GM23338 (cell line): ENCODE results near the gene SIVA1. TPM values are rescaled to one million over a fixed set of nuclear protein-coding genes. Genes with fewer than 3 reads are reported as not detected.

Source experiments
- ATAC-seq: fragments of 200-7000 bp; cut with Tn5 transposase; 3 replicates; pipeline ENCODE4 v1.9.1; 2020
- DNase-seq: peaks from one replicate; pipeline ENCODE4 v3.0.0-alpha.2; 2015; ENCODE audit warnings: low spot score
- H2AFZ ChIP-seq: fragments of 200-600 bp; sonication (generic); 2 replicates; pipeline ENCODE4 v1.8.0; 2016; ENCODE audit warnings: antibody characterized with exemption, mild to moderate bottlenecking, moderate library complexity
- H3F3A ChIP-seq: fragments of 200-600 bp; sonication (generic); replicated peaks from 2 replicates; pipeline ENCODE4 v1.8.0; 2017; ENCODE audit warnings: antibody characterized with exemption, mixed run types, low read depth
- H3K27ac ChIP-seq: fragments of 200-600 bp; sonication (generic); 2 replicates; pipeline ENCODE4 v1.6.1; 2016; ENCODE audit warnings: low read depth
- H3K27me3 ChIP-seq: fragments of 200-600 bp; sonication (generic); 2 replicates; pipeline ENCODE4 v1.8.0; 2016; ENCODE audit warnings: mild to moderate bottlenecking, mixed run types, moderate library complexity; ENCODE audit not compliant: insufficient read depth
- H3K36me3 ChIP-seq: fragments of 200-600 bp; sonication (generic); 2 replicates; pipeline ENCODE4 v1.8.0; 2016; ENCODE audit warnings: mild to moderate bottlenecking; ENCODE audit not compliant: insufficient read depth
- H3K4me1 ChIP-seq: fragments of 200-600 bp; sonication (generic); 2 replicates; pipeline ENCODE4 v1.8.0; 2016; ENCODE audit warnings: mild to moderate bottlenecking, moderate library complexity; ENCODE audit not compliant: insufficient read depth
- H3K4me2 ChIP-seq: fragments of 200-600 bp; sonication (generic); 2 replicates; pipeline ENCODE4 v1.7.1; 2017; ENCODE audit warnings: mixed run types
- H3K4me3 ChIP-seq: fragments of 200-600 bp; sonication (generic); 2 replicates; pipeline ENCODE4 v1.6.1; 2016; ENCODE audit warnings: mixed run types
- H3K79me2 ChIP-seq: fragments of 200-600 bp; sonication (generic); replicated peaks from 2 replicates; pipeline ENCODE4 v1.8.0; 2017; ENCODE audit warnings: mild to moderate bottlenecking; ENCODE audit not compliant: insufficient read depth
- H3K9me2 ChIP-seq: fragments of 200-600 bp; sonication (generic); 2 replicates; pipeline ENCODE4 v1.8.0; 2017; ENCODE audit not compliant: insufficient read depth
- H4K20me1 ChIP-seq: fragments of 200-600 bp; sonication (generic); replicated peaks from 2 replicates; pipeline ENCODE4 v1.8.0; 2017; ENCODE audit warnings: mild to moderate bottlenecking; ENCODE audit not compliant: insufficient read depth
- H3K27ac Mint-ChIP-seq: 2 replicates; pipeline ENCODE4 v1.8.0; 2020; ENCODE audit warnings: inconsistent platforms, mild to moderate bottlenecking, moderate library complexity, mixed read lengths
- H3K27me3 Mint-ChIP-seq: 3 replicates; pipeline ENCODE4 v1.8.0; 2022; ENCODE audit warnings: low read depth, mild to moderate bottlenecking, moderate library complexity, mixed read lengths, inconsistent platforms; ENCODE audit not compliant: insufficient read depth, poor library complexity
- H3K36me3 Mint-ChIP-seq: 3 replicates; pipeline ENCODE4 v1.8.0; 2021; ENCODE audit warnings: low read depth, mild to moderate bottlenecking, inconsistent platforms, moderate library complexity, mixed read lengths
- H3K4me1 Mint-ChIP-seq: 3 replicates; pipeline ENCODE4 v1.8.0; 2020; ENCODE audit warnings: mild to moderate bottlenecking, inconsistent platforms, mixed read lengths
- H3K4me3 Mint-ChIP-seq: 3 replicates; pipeline ENCODE4 v1.8.0; 2021; ENCODE audit warnings: moderate library complexity, mild to moderate bottlenecking, inconsistent platforms, mixed read lengths
- H3K9me3 Mint-ChIP-seq: 3 replicates; pipeline ENCODE4 v1.8.0; 2020; ENCODE audit warnings: moderate library complexity, mild to moderate bottlenecking, inconsistent platforms, mixed read lengths
- CREB1 ChIP-seq: fragments of 250-450 bp; sonication (Bioruptor Pico); IDR thresholded peaks from 2 replicates; pipeline ENCODE4 v1.5.0; 2020; ENCODE audit warnings: low read depth, mild to moderate bottlenecking, moderate library complexity
- CTCF ChIP-seq, 2 experiments: fragments of 200-600 bp in 1 of 2; sonication (generic) in 1 of 2; conservative IDR thresholded peaks; 2 replicates each; pipeline versions ENCODE4 v1.5.1 to v1.6.1; 2016 to 2017; ENCODE audit warnings: antibody characterized with exemption in 2 of 2, low read depth in 2 of 2, mild to moderate bottlenecking in 2 of 2, moderate library complexity in 1 of 2
- EZH2 ChIP-seq: fragments of 200-600 bp; sonication (generic); IDR thresholded peaks from one replicate; pipeline ENCODE4 v1.8.0; 2017; ENCODE audit warnings: antibody characterized with exemption, mild to moderate bottlenecking, low read depth; ENCODE audit not compliant: unreplicated experiment
- EZH2phosphoT487 ChIP-seq: fragments of 200-600 bp; sonication (generic); IDR thresholded peaks from one replicate; pipeline ENCODE4 v1.8.1; 2018; ENCODE audit warnings: antibody characterized with exemption; ENCODE audit not compliant: unreplicated experiment
- JUNB ChIP-seq: IDR thresholded peaks from one replicate; pipeline ENCODE4 v1.6.1; 2016; ENCODE audit warnings: antibody characterized with exemption; ENCODE audit not compliant: unreplicated experiment
- NANOG ChIP-seq: IDR thresholded peaks from 2 replicates; pipeline ENCODE4 v1.6.1; 2016; ENCODE audit warnings: antibody characterized with exemption, borderline replicate concordance
- POLR2AphosphoS5 ChIP-seq: IDR thresholded peaks from 2 replicates; pipeline ENCODE4 v1.6.1; 2016; ENCODE audit warnings: antibody characterized with exemption, low read depth
- STAT1 ChIP-seq: IDR thresholded peaks from one replicate; pipeline ENCODE4 v1.6.1; 2016; ENCODE audit warnings: antibody characterized with exemption; ENCODE audit not compliant: unreplicated experiment
- ZNF114 ChIP-seq: fragments of 250-450 bp; sonication (Bioruptor Pico); IDR thresholded peaks from 2 replicates; pipeline ENCODE4 v1.5.0; 2020; ENCODE audit warnings: mild to moderate bottlenecking, moderate library complexity
- ZNF331 ChIP-seq: fragments of 250-450 bp; sonication (Bioruptor Pico); IDR thresholded peaks from 2 replicates; pipeline ENCODE4 v1.5.0; 2020; ENCODE audit warnings: low read depth, mild to moderate bottlenecking, moderate library complexity
- polyA plus RNA-seq: library from polyadenylated mRNA; unstranded; fragments of >200 nt; fragmentation: Nextera tagmentation; extraction: Ambion mirVana; gene quantifications from 2 replicates; pipeline ENCODE4 v1.2.1, GENCODE V29; 2016
- total RNA-seq: library from RNA; depleted of rRNA; stranded (reverse); fragments of >200 nt; shearing (Covaris generic); gene quantifications from 2 replicates; pipeline ENCODE4 v1.2.3, GENCODE V29; 2014
- TF ChIP-seq, protein P1 (sequence below): fragments of 250-450 bp; sonication (Bioruptor Pico); IDR thresholded peaks from 2 replicates; pipeline ENCODE4 v1.5.0; 2020; ENCODE audit warnings: mild to moderate bottlenecking, moderate library complexity
- TF ChIP-seq, protein P2 (sequence below): IDR thresholded peaks from 2 replicates; pipeline ENCODE4 v1.6.1; 2016; ENCODE audit warnings: antibody characterized with exemption
- TF ChIP-seq, protein P3 (sequence below): IDR thresholded peaks from one replicate; pipeline ENCODE4 v1.6.1; 2018; ENCODE audit warnings: antibody characterized with exemption; ENCODE audit not compliant: unreplicated experiment

The SIVA1 gene
- total and polyA plus RNA-seq, 2 experiments from 2014 or later = 215 to 392 TPM

DNA sequence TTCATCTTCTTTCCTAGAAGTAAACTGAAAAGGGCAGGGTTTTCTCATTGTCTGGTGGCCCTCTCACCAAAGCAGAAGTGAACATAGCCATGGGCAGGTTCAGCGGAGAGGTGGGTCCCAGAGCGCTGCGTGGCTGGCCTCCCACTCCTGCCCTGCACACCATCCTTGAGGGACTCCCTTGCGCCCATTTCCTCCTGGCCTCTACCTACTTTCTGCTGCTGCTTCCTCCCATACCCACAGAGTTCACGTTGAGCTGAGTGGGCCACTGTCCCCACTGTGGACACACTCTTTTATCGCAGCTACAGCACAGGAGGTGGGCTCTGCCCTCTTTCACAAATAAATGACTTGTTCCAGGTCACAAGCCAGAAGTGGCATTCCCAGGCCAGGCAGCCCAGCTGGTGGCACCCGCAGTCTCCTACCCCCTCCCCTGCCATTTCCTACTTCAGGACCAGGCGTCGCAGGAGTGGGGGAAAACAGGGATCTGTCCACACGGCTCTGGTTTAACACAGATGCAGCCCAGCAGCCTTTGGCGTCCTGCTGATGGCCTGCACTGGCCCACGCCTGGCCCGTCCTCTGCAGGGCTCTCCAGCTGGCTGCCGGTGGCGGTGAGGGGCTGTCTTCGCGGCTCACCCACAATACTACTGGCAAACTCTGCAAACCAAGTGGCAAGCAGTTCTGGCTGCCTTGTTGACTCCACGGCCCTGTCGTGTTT is 4.9 kb downstream of the SIVA1 start:
- DNase-seq (no peak), ATAC-seq (no peak)
- no peaks in the 10 kb centered on the region for H3F3A ChIP-seq
- no peaks in the 10 kb centered on the region for H3K9me2 ChIP-seq
- TF ChIP-seq, protein P1, sequence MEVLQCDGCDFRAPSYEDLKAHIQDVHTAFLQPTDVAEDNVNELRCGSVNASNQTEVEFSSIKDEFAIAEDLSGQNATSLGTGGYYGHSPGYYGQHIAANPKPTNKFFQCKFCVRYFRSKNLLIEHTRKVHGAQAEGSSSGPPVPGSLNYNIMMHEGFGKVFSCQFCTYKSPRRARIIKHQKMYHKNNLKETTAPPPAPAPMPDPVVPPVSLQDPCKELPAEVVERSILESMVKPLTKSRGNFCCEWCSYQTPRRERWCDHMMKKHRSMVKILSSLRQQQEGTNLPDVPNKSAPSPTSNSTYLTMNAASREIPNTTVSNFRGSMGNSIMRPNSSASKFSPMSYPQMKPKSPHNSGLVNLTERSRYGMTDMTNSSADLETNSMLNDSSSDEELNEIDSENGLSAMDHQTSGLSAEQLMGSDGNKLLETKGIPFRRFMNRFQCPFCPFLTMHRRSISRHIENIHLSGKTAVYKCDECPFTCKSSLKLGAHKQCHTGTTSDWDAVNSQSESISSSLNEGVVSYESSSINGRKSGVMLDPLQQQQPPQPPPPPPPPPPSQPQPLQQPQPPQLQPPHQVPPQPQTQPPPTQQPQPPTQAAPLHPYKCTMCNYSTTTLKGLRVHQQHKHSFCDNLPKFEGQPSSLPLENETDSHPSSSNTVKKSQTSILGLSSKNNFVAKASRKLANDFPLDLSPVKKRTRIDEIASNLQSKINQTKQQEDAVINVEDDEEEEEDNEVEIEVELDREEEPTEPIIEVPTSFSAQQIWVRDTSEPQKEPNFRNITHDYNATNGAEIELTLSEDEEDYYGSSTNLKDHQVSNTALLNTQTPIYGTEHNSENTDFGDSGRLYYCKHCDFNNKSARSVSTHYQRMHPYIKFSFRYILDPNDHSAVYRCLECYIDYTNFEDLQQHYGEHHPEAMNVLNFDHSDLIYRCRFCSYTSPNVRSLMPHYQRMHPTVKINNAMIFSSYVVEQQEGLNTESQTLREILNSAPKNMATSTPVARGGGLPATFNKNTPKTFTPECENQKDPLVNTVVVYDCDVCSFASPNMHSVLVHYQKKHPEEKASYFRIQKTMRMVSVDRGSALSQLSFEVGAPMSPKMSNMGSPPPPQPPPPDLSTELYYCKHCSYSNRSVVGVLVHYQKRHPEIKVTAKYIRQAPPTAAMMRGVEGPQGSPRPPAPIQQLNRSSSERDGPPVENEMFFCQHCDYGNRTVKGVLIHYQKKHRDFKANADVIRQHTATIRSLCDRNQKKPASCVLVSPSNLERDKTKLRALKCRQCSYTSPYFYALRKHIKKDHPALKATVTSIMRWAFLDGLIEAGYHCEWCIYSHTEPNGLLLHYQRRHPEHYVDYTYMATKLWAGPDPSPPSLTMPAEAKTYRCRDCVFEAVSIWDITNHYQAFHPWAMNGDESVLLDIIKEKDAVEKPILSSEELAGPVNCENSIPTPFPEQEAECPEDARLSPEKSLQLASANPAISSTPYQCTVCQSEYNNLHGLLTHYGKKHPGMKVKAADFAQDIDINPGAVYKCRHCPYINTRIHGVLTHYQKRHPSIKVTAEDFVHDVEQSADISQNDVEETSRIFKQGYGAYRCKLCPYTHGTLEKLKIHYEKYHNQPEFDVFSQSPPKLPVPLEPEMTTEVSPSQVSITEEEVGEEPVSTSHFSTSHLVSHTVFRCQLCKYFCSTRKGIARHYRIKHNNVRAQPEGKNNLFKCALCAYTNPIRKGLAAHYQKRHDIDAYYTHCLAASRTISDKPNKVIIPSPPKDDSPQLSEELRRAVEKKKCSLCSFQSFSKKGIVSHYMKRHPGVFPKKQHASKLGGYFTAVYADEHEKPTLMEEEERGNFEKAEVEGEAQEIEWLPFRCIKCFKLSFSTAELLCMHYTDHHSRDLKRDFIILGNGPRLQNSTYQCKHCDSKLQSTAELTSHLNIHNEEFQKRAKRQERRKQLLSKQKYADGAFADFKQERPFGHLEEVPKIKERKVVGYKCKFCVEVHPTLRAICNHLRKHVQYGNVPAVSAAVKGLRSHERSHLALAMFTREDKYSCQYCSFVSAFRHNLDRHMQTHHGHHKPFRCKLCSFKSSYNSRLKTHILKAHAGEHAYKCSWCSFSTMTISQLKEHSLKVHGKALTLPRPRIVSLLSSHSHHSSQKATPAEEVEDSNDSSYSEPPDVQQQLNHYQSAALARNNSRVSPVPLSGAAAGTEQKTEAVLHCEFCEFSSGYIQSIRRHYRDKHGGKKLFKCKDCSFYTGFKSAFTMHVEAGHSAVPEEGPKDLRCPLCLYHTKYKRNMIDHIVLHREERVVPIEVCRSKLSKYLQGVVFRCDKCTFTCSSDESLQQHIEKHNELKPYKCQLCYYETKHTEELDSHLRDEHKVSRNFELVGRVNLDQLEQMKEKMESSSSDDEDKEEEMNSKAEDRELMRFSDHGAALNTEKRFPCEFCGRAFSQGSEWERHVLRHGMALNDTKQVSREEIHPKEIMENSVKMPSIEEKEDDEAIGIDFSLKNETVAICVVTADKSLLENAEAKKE = no peak
- TF ChIP-seq CREB1 (CRISPR knock-in tag) = no peak
- TF ChIP-seq CTCF (conservative IDR thresholded peaks at IDR 0.05; ENCODE audit: low read depth in 2 of 2) = no peak
- TF ChIP-seq JUNB = no peak
- TF ChIP-seq ZNF114 (CRISPR knock-in tag) = no peak
- no peak for TF ChIP-seq NANOG
- no peak for TF ChIP-seq EZH2phosphoT487
- TF ChIP-seq, protein P2, sequence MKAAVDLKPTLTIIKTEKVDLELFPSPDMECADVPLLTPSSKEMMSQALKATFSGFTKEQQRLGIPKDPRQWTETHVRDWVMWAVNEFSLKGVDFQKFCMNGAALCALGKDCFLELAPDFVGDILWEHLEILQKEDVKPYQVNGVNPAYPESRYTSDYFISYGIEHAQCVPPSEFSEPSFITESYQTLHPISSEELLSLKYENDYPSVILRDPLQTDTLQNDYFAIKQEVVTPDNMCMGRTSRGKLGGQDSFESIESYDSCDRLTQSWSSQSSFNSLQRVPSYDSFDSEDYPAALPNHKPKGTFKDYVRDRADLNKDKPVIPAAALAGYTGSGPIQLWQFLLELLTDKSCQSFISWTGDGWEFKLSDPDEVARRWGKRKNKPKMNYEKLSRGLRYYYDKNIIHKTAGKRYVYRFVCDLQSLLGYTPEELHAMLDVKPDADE = no peak
- TF ChIP-seq EZH2 = no peak
- no peak for TF ChIP-seq STAT1
- TF ChIP-seq, protein P3, sequence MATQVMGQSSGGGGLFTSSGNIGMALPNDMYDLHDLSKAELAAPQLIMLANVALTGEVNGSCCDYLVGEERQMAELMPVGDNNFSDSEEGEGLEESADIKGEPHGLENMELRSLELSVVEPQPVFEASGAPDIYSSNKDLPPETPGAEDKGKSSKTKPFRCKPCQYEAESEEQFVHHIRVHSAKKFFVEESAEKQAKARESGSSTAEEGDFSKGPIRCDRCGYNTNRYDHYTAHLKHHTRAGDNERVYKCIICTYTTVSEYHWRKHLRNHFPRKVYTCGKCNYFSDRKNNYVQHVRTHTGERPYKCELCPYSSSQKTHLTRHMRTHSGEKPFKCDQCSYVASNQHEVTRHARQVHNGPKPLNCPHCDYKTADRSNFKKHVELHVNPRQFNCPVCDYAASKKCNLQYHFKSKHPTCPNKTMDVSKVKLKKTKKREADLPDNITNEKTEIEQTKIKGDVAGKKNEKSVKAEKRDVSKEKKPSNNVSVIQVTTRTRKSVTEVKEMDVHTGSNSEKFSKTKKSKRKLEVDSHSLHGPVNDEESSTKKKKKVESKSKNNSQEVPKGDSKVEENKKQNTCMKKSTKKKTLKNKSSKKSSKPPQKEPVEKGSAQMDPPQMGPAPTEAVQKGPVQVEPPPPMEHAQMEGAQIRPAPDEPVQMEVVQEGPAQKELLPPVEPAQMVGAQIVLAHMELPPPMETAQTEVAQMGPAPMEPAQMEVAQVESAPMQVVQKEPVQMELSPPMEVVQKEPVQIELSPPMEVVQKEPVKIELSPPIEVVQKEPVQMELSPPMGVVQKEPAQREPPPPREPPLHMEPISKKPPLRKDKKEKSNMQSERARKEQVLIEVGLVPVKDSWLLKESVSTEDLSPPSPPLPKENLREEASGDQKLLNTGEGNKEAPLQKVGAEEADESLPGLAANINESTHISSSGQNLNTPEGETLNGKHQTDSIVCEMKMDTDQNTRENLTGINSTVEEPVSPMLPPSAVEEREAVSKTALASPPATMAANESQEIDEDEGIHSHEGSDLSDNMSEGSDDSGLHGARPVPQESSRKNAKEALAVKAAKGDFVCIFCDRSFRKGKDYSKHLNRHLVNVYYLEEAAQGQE = no peak
- TF ChIP-seq ZNF331 (CRISPR knock-in tag) = no peak
- TF ChIP-seq POLR2AphosphoS5 = no peak
- no peaks in the 10 kb centered on the region for H3K27me3 ChIP-seq
- no peak overlapping the region for H3K4me3 ChIP-seq
- Mint-ChIP-seq H3K27ac (no peak overlapping the region), H3K4me1 (peaks cover 30% of the 10 kb centered on the region), H3K36me3 (peaks cover 70% of the 10 kb centered on the region), H3K9me3 (no peaks in the 10 kb centered on the region), H3K27me3 (peaks cover 29% of the 10 kb centered on the region), H3K4me3 (no peak overlapping the region)
- no peak overlapping the region for H2AFZ ChIP-seq
- H3K4me2 ChIP-seq = no peak overlapping the region
- H4K20me1 ChIP-seq = peaks cover 11% of the 10 kb centered on the region
- H3K79me2 ChIP-seq = peaks cover 39% of the 10 kb centered on the region
- H3K27ac ChIP-seq = no peak overlapping the region
- peaks cover 6% of the 10 kb centered on the region; the same call in 1 of the 2 replicates for H3K4me1 ChIP-seq
- no peaks in the 10 kb centered on the region for H3K36me3 ChIP-seq
